H1 (cell line): Measurements from ENCODE around the gene ZGLP1. TPM values are rescaled to one million over a fixed set of nuclear protein-coding genes. Genes with fewer than 3 reads are reported as not detected.

Experiments used
- E2F6 ChIP-seq: IDR thresholded peaks from 2 replicates; pipeline ENCODE4 v1.6.1; 2012; ENCODE audit warnings: inconsistent platforms
- polyA plus RNA-seq, 7 experiments: library from polyadenylated mRNA; depleted of rRNA in 3 of 7; stranded (reverse) in 5 of 7; unstranded in 2 of 7; fragments of >200 nt in 5 of 7; fragments of 200-250 nt in 2 of 7; gene quantifications; 1 replicate in 5 of 7; 2 replicates in 1 of 7; 4 replicates in 1 of 7; pipeline versions ENCODE4 v1.2.1 to v1.2.3, GENCODE V29; 2011 to 2013; ENCODE audit warnings: missing spikeins in 2 of 7, mixed read lengths in 2 of 7
- total RNA-seq: library from RNA; stranded (reverse); fragmentation: NEBNext Ultra II Directional; extraction: Animal tissue kit (Norgen Biotek cat#: 25700); gene quantifications from 2 replicates; pipeline ENCODE4 v1.2.1, GENCODE V29; 2021

The ZGLP1 gene
- total and polyA plus RNA-seq, 2 of the 8 experiments (the other 6 are each of a cell fraction or from before 2014, with no cell fraction given): 4.2 to 5.1 TPM

DNA sequence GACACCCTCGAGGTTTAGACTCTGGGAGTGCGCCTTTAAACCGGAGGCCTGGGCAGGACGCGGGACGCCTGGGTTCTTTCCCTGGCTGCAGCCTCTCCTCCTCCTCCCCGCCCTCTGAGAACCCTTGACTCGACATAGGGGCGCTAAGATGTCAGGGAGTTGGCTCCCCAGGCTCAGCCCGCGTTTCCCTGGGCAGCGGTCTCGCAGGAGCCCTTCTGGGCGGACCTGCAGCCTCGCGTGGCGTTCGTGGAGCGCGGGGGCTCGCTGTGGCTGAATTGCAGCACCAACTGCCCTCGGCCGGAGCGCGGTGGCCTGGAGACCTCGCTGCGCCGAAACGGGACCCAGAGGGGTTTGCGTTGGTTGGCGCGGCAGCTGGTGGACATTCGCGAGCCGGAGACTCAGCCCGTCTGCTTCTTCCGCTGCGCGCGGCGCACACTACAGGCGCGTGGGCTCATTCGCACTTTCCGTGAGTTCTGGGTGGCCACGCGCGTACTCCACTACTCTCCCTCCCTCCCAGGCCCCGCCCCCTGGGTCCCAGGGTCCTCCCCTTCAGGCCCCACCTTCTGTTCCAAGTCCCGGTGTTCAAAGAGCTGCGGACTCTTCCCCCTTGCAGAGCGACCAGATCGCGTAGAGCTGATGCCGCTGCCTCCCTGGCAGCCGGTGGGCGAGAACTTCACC is 18.6 kb downstream of the ZGLP1 start (continued):
- no peak; the same call in none of the 2 replicates for TF ChIP-seq E2F6
